ENCODE results near the gene TGM5. TPM values are rescaled to one million over a fixed set of nuclear protein-coding genes. Genes with fewer than 3 reads are reported as not detected.
A peak's percentile ranks its signal among the peaks of the same experiment; 100 is the strongest.

The TGM5 gene
- total RNA-seq, 1 experiment from 2014 or later, result not detected

GRCh38 chr15:43225201-43225949 lies 41.4 kb downstream of the TGM5 start:
- H3K27ac Mint-ChIP-seq, result no peak overlapping the region
- peak; percentile 40 for DNase-seq (ENCODE audit: low spot score)
- peaks cover 9% of the 10 kb centered on the region for H3K9me3 Mint-ChIP-seq
- ChIA-PET CTCF (interaction anchor here (0.5 to 2.7 kb wide), 49 partner anchors 9 to 531 kb away, joined by 3 to 101 read pairs (median 4); partner anchors contain the start of genes CCNDBP1, LCMT2, TGM5 and TUBGCP4), POLR2A (interaction anchor here (0.5 to 0.6 kb wide), 2 partner anchors 48 to 285 kb away, joined by 5 to 7 read pairs; no protein-coding TSS in a partner anchor)
- peak; percentile 96 for ATAC-seq
- no peak overlapping the region for H3K4me3 Mint-ChIP-seq
- no peaks in the 10 kb centered on the region; the same call in 1 of the 2 replicates for H3K27me3 Mint-ChIP-seq (ENCODE audit: low read depth)
- H3K4me1 Mint-ChIP-seq, result no peaks in the 10 kb centered on the region
- no peaks in the 10 kb centered on the region for H3K36me3 Mint-ChIP-seq
- no peak for TF ChIP-seq ZNF396 (CRISPR knock-in tag; IDR thresholded peaks at IDR 0.05; ENCODE audit: borderline replicate concordance)
- no peak for TF ChIP-seq CBFB (CRISPR knock-in tag; IDR thresholded peaks at IDR 0.05; ENCODE audit: low read depth)
- peak; percentile 55; the same call in 1 of the 2 replicates for TF ChIP-seq CTCF (IDR thresholded peaks at IDR 0.05)
- no peak for TF ChIP-seq E2F4 (CRISPR knock-in tag; IDR thresholded peaks at IDR 0.05; ENCODE audit: borderline replicate concordance, low read depth)
- TF ChIP-seq RELA (CRISPR knock-in tag; IDR thresholded peaks at IDR 0.05; ENCODE audit: borderline replicate concordance), result no peak

GRCh38 chr15:43221422-43221821 lies 45.3 kb downstream of the TGM5 start:
- H3K4me3 Mint-ChIP-seq, result no peak overlapping the region
- ChIA-PET CTCF (interaction anchor here (1.0 to 2.0 kb wide), 2 partner anchors 47 to 64 kb away, joined by 4 to 5 read pairs; no protein-coding TSS in a partner anchor), POLR2A (no interaction called here)
- TF ChIP-seq GTF2I (CRISPR knock-in tag; conservative IDR thresholded peaks at IDR 0.05) (no peak), JAZF1 (CRISPR knock-in tag; IDR thresholded peaks at IDR 0.05) (no peak), SMAD3 (CRISPR knock-in tag; IDR thresholded peaks at IDR 0.05; ENCODE audit: borderline replicate concordance) (no peak), KAT7 (CRISPR knock-in tag; IDR thresholded peaks at IDR 0.05; ENCODE audit: borderline replicate concordance) (no peak), NFYB (CRISPR knock-in tag; conservative IDR thresholded peaks at IDR 0.05; ENCODE audit: low read depth) (no peak), MAX (CRISPR knock-in tag; IDR thresholded peaks at IDR 0.05) (no peak)
- H3K27ac Mint-ChIP-seq, result no peak overlapping the region
- DNase-seq (ENCODE audit: low spot score) (no peak), ATAC-seq (no peak)
- H3K36me3 Mint-ChIP-seq, result no peaks in the 10 kb centered on the region
- no peaks in the 10 kb centered on the region; the same call in 1 of the 2 replicates for H3K27me3 Mint-ChIP-seq (ENCODE audit: low read depth)
- H3K9me3 Mint-ChIP-seq, result no peaks in the 10 kb centered on the region
- peaks cover 5% of the 10 kb centered on the region for H3K4me1 Mint-ChIP-seq

- ATAC-seq, result no peak
- CTCF ChIA-PET, result interaction anchor here (1.0 kb wide), 1 partner anchor 47 kb away, joined by 4 read pairs; no protein-coding TSS in a partner anchor
- DNase-seq (ENCODE audit: low spot score), result no peak
- no peaks in the 10 kb centered on the region for H3K36me3 Mint-ChIP-seq
- no peak within 1 kb of the TSS; the same call in 1 of the 2 replicates for H3K27ac Mint-ChIP-seq
- no peaks in the 10 kb centered on the region for H3K9me3 Mint-ChIP-seq
- TF ChIP-seq ATF1 (CRISPR knock-in tag; IDR thresholded peaks at IDR 0.05) (no peak), FOXK1 (CRISPR knock-in tag; IDR thresholded peaks at IDR 0.05) (no peak), TEAD4 (CRISPR knock-in tag; IDR thresholded peaks at IDR 0.05) (no peak), IRF2 (CRISPR knock-in tag; IDR thresholded peaks at IDR 0.05; ENCODE audit: borderline replicate concordance, low read depth) (no peak), FOXP4 (CRISPR knock-in tag; IDR thresholded peaks at IDR 0.05) (no peak)
- H3K4me1 Mint-ChIP-seq, result peaks cover 5% of the 10 kb centered on the region
- H3K4me3 Mint-ChIP-seq, result no peak within 1 kb of the TSS
- POLR2A ChIA-PET, result no interaction called here
- no peaks in the 10 kb centered on the region; the same call in 1 of the 2 replicates for H3K27me3 Mint-ChIP-seq (ENCODE audit: low read depth)
These were observed 45.7 kb downstream of the TGM5 start, which contains the start of gene EPB42 for GRCh38 chr15:43220991-43221403. Gene EPB42 (minus strand): TSS chr15:43221018. CDS start chr15:43220825, 193 bp downstream.

Measured in WTC11 (cell line).